ENCODE data around the gene NDUFA3. TPM values are rescaled to one million over a fixed set of nuclear protein-coding genes. Genes with fewer than 3 reads are reported as not detected.

The NDUFA3 gene
- total RNA-seq, 1 donor from 2014 or later = 105 TPM

- Mint-ChIP-seq H3K36me3 (ENCODE audit: low read depth) (peaks cover 28% of the 10 kb centered on the region), H3K4me3 (ENCODE audit: low read depth) (peak overlapping the region; percentile 86), H3K27ac (peak overlapping the region; percentile 74), H3K4me1 (ENCODE audit: low read depth) (peaks cover 29% of the 10 kb centered on the region), H3K27me3 (ENCODE audit: low read depth) (no peaks in the 10 kb centered on the region), H3K9me3 (no peaks in the 10 kb centered on the region)
- intact Hi-C loops (cut with micrococcal nuclease) = no loop called here
- no peak for DNase-seq (ENCODE audit: low spot score)
These were observed 33.6 kb downstream of the NDUFA3 start for GRCh38 chr19:54136086-54136863.

- Mint-ChIP-seq H3K4me1 (ENCODE audit: low read depth) (peaks cover 31% of the 10 kb centered on the region), H3K36me3 (ENCODE audit: low read depth) (peaks cover 27% of the 10 kb centered on the region), H3K27me3 (ENCODE audit: low read depth) (no peaks in the 10 kb centered on the region), H3K9me3 (no peaks in the 10 kb centered on the region), H3K27ac (peak overlapping the region; percentile 74), H3K4me3 (ENCODE audit: low read depth) (peak overlapping the region; percentile 86)
- intact Hi-C loops (cut with micrococcal nuclease) = loop anchor here (1.0 kb wide), 5 partner anchors 22 to 241 kb away; partner anchors contain the start of genes LENG1, NDUFA3, PRPF31 and TFPT
- peak; percentile 100 for DNase-seq (ENCODE audit: low spot score)
These were observed 34.4 kb downstream of the NDUFA3 start for GRCh38 chr19:54136864-54137698.

- Mint-ChIP-seq H3K36me3 (ENCODE audit: low read depth) (peaks cover 34% of the 10 kb centered on the region), H3K9me3 (no peaks in the 10 kb centered on the region), H3K27me3 (ENCODE audit: low read depth) (no peaks in the 10 kb centered on the region), H3K4me3 (ENCODE audit: low read depth) (peak within 1 kb of the TSS; percentile 95), H3K27ac (peak within 1 kb of the TSS; percentile 92), H3K4me1 (ENCODE audit: low read depth) (peaks cover 32% of the 10 kb centered on the region)
- DNase-seq (ENCODE audit: low spot score) = no peak
- intact Hi-C loops (cut with micrococcal nuclease) = loop anchor here (1.0 kb wide), 5 partner anchors 21 to 240 kb away; partner anchors contain the start of genes LENG1, NDUFA3, PRPF31 and TFPT
These were observed 35.2 kb downstream of the NDUFA3 start, which contains the start of gene CNOT3 for GRCh38 chr19:54137699-54138488. TSS of gene CNOT3 (plus strand) at chr19:54137762. CDS start at chr19:54142979, 5,217 bp downstream.

GRCh38 chr19:54138489-54139256 is 36.0 kb downstream of the NDUFA3 start:
- no peak for DNase-seq (ENCODE audit: low spot score)
- Mint-ChIP-seq H3K36me3 (ENCODE audit: low read depth) (peaks cover 41% of the 10 kb centered on the region), H3K4me1 (ENCODE audit: low read depth) (peaks cover 32% of the 10 kb centered on the region), H3K9me3 (no peaks in the 10 kb centered on the region), H3K27ac (peak overlapping the region; percentile 92), H3K27me3 (ENCODE audit: low read depth) (no peaks in the 10 kb centered on the region), H3K4me3 (ENCODE audit: low read depth) (peak overlapping the region; percentile 95)
- intact Hi-C loops (cut with micrococcal nuclease) = no loop called here

GRCh38 chr19:54141356-54141755 is 38.7 kb downstream of the NDUFA3 start:
- DNase-seq (ENCODE audit: low spot score) = no peak
- intact Hi-C loops (cut with micrococcal nuclease) = no loop called here
- Mint-ChIP-seq H3K4me3 (ENCODE audit: low read depth) (no peak overlapping the region), H3K27me3 (ENCODE audit: low read depth) (no peaks in the 10 kb centered on the region), H3K36me3 (ENCODE audit: low read depth) (peaks cover 56% of the 10 kb centered on the region), H3K27ac (no peak overlapping the region), H3K4me1 (ENCODE audit: low read depth) (peaks cover 22% of the 10 kb centered on the region), H3K9me3 (no peaks in the 10 kb centered on the region)

- H3K27ac Mint-ChIP-seq = peak overlapping the region; percentile 6
- H3K27me3 Mint-ChIP-seq (ENCODE audit: low read depth) = no peaks in the 10 kb centered on the region
- H3K4me1 Mint-ChIP-seq (ENCODE audit: low read depth) = peaks cover 17% of the 10 kb centered on the region
- no peaks in the 10 kb centered on the region for H3K9me3 Mint-ChIP-seq
- H3K36me3 Mint-ChIP-seq (ENCODE audit: low read depth) = peaks cover 65% of the 10 kb centered on the region
- intact Hi-C loops (cut with micrococcal nuclease) = no loop called here
- no peak overlapping the region for H3K4me3 Mint-ChIP-seq (ENCODE audit: low read depth)
- no peak for DNase-seq (ENCODE audit: low spot score)
These were observed 39.6 kb downstream of the NDUFA3 start for GRCh38 chr19:54142166-54142780.

GRCh38 chr19:54145541-54146158 is 43.0 kb downstream of the NDUFA3 start:
- Mint-ChIP-seq H3K9me3 (no peaks in the 10 kb centered on the region), H3K4me3 (ENCODE audit: low read depth) (no peak overlapping the region), H3K27me3 (ENCODE audit: low read depth) (no peaks in the 10 kb centered on the region), H3K4me1 (ENCODE audit: low read depth) (peaks cover 3% of the 10 kb centered on the region), H3K36me3 (ENCODE audit: low read depth) (peaks cover 74% of the 10 kb centered on the region), H3K27ac (no peak overlapping the region)
- no peak for DNase-seq (ENCODE audit: low spot score)
- intact Hi-C loops (cut with micrococcal nuclease) = no loop called here

GRCh38 chr19:54147676-54148075 is 45.0 kb downstream of the NDUFA3 start:
- Mint-ChIP-seq H3K27ac (no peak overlapping the region), H3K36me3 (ENCODE audit: low read depth) (peaks cover 77% of the 10 kb centered on the region), H3K27me3 (ENCODE audit: low read depth) (no peaks in the 10 kb centered on the region), H3K4me3 (ENCODE audit: low read depth) (no peak overlapping the region), H3K4me1 (ENCODE audit: low read depth) (no peaks in the 10 kb centered on the region), H3K9me3 (no peaks in the 10 kb centered on the region)
- no peak for DNase-seq (ENCODE audit: low spot score)
- intact Hi-C loops (cut with micrococcal nuclease) = loop anchor here (1.0 kb wide), 1 partner anchor 24 kb away; no protein-coding TSS in a partner anchor

GRCh38 chr19:54148158-54148557 is 45.5 kb downstream of the NDUFA3 start:
- H3K4me1 Mint-ChIP-seq (ENCODE audit: low read depth) = no peaks in the 10 kb centered on the region
- no peak overlapping the region for H3K27ac Mint-ChIP-seq
- peaks cover 73% of the 10 kb centered on the region for H3K36me3 Mint-ChIP-seq (ENCODE audit: low read depth)
- no peaks in the 10 kb centered on the region for H3K9me3 Mint-ChIP-seq
- no peak for DNase-seq (ENCODE audit: low spot score)
- H3K4me3 Mint-ChIP-seq (ENCODE audit: low read depth) = no peak overlapping the region
- intact Hi-C loops (cut with micrococcal nuclease) = loop anchor here (1.0 kb wide), 1 partner anchor 23 kb away; no protein-coding TSS in a partner anchor
- H3K27me3 Mint-ChIP-seq (ENCODE audit: low read depth) = no peaks in the 10 kb centered on the region

GRCh38 chr19:54149021-54149812 is 46.6 kb downstream of the NDUFA3 start:
- H3K36me3 Mint-ChIP-seq (ENCODE audit: low read depth) = peaks cover 73% of the 10 kb centered on the region
- H3K9me3 Mint-ChIP-seq = no peaks in the 10 kb centered on the region
- DNase-seq (ENCODE audit: low spot score) = no peak
- no peak overlapping the region for H3K4me3 Mint-ChIP-seq (ENCODE audit: low read depth)
- H3K4me1 Mint-ChIP-seq (ENCODE audit: low read depth) = peaks cover 1% of the 10 kb centered on the region
- H3K27ac Mint-ChIP-seq = no peak overlapping the region
- no peaks in the 10 kb centered on the region for H3K27me3 Mint-ChIP-seq (ENCODE audit: low read depth)
- intact Hi-C loops (cut with micrococcal nuclease) = no loop called here
